GM18526 (cell line): ENCODE results near the gene DTNB.

Experiments
- POLR2A ChIP-seq: IDR thresholded peaks from 3 replicates; pipeline ENCODE4 v1.6.1; 2011; ENCODE audit not compliant: insufficient read length; ENCODE audit errors: extremely low read depth

DTNB gene

DNA sequence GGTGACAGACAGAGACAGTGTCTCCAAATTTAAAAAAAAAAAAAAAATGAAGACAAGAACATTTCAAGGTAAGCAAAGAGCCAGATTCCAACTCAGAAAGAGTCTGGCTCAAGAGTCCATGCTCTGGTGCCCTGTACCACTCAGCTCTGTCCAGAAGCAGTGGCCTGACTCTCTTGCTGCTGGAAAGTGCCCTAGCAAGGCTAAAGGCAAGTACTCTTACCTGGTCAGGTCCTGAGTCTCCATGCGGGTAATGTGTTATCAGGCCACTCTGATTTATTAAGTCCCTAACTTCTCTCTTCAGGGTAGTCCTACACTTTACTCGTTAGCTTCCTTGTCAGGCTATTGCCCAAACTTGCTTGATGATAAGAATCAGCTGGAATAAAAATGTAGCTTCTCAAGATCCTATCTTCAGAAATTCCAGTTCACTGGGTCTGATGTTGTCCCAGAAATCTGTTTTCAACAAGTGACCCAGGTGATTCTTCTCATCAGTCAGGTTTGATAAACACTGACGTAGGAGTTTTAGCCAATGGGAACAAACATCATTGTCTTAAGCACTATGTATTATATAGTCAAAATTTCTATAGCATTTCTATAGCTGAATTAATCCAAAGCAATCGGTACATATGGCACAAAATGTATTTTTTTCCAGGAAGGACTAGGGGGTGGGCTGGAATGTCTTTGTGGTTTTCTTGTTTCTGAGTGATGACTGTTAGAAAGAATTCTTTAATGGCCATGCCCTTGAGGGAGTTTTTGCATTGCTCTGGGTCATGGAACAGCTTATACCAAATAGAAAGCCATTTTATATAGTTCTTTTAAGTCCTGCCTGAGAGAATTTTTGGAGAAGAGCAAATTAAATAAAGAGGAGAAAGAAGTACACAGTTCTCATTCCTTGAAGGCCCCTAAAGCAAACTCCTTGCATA is 191.7 kb downstream of the DTNB start:
- no peak for TF ChIP-seq POLR2A

DNA sequence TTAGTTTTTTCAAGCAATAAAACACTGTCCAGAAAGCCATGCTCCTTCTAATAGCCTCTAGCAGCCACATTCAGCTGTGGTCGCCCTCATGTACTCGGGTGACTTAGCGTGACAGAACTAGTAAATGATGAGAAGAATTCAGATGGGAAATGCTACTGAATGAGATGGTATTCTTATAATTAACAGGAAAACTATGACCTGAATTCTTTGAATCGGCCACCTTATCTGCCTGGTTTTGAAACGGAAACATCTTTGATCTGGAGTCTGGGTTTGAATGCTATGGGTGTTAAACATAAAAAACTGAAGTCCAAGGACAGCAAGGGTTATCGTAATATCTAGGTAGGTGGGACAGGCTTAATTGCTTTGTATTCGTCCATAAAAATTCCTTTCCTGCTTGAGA is 192.8 kb downstream of the DTNB start:
- TF ChIP-seq POLR2A, result no peak

DNA sequence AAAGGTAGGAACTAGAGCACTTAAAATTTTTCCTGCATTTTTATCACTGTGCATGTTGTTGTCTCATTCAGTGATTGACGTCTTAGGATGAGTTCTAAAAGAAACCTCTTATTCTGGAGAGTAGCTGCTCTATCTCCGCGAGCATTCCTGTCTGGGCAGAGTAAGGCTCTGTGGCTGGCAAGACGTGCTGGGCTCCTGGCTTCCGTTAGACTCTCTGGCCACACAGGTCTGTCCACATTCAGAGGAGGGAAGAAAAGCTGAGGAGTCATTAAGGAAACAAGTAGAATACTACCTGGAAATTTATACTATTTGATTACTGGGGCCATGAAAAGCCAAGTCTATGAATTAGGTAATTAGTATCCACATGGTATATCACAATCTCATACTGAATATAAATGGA is 193.6 kb downstream of the DTNB start:
- TF ChIP-seq POLR2A, result no peak

DNA sequence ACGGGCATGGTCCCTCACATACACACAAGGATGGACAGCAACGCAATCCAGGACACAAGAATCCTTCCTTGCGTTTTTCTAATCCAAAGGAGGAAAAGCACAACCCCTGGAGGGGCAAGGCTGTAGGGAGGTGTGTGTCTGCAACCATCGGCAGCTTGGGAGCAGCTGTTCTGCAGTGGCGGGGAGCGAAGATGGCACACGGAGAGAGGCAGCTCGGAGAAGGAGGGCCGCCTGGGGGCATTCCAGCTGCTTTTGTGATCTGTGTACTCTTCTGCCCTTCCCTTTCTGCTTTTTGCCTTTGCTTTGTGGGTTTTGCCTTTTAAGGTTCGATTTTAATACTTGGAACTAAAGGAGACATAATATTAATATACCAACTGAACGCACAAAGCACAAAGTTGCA is 194.6 kb downstream of the DTNB start:
- TF ChIP-seq POLR2A, result no peak

DNA sequence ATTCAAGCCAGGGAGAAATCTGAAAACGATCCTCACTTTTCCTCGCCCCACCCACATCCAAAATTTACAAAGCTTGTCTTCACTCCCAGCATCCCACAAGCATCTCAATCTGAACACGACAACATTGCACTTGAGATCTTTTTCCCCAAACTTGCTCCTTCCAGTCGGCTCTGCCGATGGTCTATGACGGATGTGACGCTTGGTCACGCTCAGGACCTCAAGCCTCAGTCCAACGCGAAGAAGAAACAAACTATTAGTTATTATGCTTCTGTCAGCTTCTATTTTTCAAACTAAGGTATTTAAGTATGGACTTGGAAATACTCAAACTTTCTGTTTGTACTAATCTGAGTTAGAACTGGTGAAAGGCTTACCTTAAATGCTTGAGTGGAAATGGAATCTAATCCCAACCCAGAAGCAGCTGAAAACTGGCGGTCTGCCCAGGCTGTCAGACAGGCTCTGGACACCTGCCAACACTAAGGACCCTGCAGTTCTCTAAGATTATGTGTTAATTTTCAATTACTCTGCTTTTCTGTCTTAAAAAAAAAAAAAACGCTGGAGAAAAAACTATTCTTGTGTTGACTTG is 199.5 kb downstream of the DTNB start:
- no peak for TF ChIP-seq POLR2A

DNA sequence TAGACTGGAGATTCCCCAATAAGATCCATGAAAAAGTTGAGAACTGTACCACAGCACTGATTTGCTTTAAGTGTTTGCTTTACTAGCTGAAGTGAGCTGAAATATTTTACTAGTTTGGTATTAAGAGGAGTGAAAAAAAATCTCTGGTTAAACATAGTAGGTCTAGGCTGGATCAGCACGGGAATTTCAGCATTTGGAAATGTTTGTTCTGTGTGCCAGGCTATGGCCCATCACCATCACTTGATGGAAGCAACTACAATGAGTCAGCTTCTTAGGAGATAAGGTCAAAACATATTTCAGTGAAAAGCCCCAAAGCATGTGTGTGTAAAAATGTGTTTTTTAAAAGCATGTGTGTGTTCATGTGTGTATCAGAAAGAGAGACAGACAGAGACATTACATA is 200.2 kb downstream of the DTNB start:
- TF ChIP-seq POLR2A, result no peak

DNA sequence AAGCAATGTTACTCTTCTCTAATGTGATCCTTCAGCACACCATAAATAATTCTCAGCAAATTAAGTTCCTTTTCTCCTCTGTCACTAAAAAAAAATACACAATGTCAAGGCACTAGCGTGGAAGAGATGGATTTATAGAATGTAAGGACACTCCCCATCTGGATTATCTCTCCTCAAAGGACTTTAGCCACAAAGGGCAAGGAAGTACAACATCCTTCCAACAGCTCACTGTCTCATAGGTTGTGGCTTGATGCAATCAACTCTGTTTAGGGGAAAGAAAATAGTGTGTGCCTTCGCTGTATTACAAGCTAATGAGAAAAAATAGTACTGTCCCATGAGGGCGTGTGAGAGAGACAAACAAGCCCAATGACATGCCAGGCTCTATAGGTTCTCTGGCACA is 202.6 kb downstream of the DTNB start:
- TF ChIP-seq POLR2A, result no peak

DNA sequence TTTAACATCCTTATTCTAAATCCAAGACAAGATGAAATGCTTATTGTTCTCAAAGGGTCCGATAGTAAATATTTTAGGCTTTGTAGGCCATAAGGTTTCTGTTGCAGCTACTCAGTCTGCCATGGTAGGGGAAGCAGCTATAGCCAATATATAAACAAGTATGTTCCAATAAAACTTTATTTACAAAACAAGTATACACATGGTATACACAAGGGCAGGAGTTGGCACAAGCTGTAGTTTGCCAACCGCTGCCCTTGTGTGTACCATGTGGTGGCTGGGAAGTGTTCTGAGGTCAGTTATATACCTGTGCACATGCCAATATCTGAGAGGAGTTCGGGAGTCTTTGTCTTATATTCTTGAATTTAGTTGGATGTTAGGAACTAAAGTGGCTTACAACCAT is 205.6 kb downstream of the DTNB start:
- TF ChIP-seq POLR2A, result no peak

DNA sequence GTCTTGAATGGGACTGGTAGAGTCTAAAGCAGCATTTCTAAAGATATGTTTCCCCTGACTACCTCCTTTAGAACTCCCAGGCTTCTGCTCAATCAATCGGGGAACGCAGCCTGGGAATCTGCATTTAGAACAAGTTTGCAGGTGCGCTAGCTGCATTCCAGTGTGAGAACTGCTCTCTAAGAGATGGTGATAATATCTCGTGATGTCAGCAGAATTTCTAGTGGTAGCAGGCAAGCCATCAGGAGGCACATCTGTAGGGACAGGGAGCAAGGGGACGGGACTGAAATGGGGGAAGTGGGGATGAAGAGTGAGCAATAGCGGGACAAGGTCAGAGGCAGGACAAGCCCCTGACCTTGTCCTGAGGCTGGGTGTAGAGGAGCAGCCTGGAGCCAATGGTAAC is 211.4 kb downstream of the DTNB start:
- no peak for TF ChIP-seq POLR2A

DNA sequence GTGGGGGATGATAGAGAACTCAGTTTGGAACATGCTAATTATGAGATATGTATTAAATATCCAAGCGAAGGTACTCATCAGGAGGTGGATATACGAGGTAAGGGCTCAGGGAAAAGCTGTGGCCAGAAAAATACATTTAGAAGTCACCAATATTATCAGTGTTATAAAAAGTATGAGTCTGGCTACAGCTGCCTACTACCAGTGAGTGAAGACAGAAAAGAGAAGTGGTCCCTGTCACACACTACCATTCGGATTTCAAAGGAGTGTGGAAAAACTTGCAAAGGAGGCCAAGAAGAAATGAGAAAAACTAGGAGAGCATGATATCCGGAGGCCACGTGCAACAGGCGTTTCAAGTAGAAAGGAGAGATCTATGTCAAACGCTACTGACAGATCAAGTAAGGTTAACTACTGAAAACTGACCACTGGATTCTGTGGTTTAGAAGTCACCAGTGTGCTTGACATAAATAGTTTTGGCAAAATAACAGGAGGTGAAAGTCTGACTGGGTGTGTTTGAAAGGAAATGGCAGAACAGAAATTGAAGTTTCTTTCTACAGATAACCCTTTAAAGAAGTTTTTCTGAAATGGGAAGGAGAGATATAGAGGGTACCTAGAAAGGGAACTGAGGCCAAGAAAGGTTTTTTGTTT is 213.0 kb downstream of the DTNB start:
- TF ChIP-seq POLR2A, result no peak

DNA sequence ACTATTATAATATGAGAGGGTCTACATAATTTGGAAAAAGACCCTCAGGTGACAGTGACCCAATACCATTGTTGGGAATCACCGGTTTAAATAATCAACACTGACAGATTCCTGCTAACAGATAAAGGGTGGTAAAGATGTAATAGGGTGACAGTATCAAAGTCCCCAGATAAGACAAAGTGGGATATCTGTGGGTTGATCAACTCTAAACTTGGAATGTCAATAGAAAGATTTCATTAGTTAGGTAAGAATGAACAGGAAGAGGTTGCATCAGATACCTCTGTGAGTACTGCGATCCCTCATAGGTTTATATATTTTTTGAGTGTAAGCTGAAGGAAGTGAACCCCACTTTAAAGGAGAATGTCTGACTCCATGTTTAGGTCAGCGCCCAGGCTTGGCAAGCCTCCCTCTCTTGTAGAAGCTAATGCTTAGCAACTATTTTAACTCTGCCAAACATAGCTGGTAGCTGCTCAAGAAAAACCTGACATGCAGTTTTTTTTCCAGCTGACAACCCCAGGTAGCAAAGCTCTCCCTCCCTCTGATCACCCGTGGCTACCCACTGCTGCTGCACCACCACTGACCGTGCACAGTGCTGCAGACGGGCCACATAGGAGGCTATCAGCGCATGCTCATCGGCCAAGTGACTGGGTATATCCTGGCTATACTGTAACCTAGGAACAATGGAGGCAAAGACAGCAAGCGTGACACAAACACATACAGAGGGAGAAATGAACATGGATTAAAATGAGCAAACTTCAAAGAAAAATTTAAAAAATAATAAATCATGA is 218.4 kb downstream of the DTNB start:
- TF ChIP-seq POLR2A, result no peak

DNA sequence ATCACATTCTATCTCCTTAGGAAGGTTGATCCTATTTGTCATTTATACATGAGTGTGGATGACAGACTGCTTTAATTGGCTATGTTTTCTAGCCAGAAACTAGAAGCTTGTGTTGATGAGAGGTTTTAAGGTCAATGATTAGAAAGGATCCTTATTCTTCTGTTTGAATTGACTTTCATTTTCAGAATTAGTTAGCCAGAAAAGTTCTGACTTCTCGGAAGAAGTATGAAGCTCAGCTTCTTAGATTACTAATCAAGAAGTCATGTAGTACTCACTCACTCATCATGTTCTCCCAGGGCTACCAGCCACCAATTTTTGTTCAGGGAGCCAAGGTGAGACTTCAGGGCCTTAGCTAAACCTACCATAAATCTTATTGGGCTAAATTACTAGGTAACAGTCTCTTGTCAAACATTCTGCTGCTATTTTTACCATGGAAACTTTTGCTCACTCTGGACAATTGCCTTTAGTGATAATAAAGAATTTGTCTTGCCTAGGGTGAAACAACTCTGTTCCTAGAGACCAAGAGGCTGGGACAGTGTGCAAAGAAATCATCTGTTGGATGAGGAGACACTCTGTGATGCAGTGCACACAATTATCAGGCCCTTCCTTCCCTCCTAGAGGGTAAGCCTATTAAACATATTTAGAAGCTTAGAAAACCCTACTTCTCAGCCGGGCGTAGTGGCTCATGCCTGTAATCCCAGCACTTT is 220.0 kb downstream of the DTNB start:
- no peak for TF ChIP-seq POLR2A

DNA sequence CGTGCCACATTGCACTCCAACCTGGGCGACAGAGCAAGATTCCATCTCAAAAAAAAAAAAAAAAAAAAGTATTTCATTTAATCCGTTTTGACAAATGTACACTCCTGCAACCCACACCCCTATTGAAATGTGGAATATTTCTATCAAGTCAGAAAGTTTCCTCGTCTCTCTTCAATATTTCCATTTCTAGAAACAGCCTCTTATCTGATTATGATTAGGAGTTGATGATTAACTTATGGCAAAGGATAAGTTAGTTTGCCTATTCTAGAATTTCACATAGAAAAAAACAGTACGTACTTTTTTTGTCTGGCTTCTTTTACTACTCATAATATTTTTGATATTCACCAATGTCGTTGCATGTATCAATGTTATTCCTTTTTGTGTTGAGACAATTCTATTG is 224.6 kb downstream of the DTNB start:
- no peak for TF ChIP-seq POLR2A

DNA sequence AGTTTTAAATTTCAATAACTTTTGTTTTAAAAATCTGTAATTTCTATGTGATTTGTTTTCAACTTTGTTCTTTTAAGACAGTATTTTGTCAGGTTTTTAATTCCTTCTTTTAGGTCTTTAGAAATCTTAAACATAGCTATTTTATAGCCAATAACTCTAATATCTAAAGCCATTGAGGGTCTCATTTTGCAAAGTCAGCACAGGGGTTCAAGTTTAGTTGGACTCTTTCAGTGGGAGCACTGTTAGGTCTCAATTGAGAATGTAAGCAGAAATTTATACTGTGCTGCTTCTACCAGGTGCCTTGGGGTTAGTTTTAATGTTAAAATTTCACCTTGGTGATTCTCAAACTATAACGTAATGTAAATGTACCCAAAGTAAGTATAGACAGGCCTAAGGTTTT is 226.4 kb downstream of the DTNB start:
- TF ChIP-seq POLR2A, result no peak

DNA sequence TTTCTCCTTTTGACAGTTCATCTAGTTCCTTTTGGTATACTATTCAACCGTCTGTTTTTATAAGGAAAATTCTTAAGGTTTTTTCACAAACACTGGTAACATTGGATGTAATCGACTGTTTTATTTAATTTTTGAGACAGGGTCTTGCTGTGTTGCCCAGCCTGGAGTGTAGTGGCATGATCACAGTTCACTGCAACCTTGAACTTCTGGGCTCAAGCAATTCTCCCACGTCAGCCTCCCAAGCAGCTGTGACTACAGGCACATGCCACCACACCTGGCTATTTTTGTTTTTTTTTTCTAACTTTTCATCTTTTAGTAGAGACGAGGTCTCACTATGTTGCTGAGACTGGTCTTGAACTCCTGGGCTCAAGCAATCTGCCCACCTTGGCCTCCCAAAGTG is 227.3 kb downstream of the DTNB start:
- no peak for TF ChIP-seq POLR2A

DNA sequence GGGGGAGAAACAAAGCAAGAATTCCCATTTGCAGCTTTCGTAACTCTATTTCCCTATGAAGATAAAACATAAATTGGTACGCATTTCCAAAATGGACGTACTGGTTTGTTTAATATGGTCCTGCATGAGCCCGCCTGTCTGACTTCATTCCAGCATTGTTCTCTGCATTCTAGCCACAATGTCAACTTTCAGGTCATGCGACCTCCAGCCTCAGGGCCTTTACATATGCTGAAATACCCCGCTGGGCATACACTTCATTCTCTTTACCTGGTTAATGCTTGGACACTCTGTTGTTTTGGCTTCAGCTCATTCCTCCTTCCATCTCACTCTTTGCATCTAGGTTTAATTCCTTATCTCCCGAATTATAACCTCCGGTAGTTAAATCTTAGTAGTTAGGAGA is 227.9 kb downstream of the DTNB start:
- TF ChIP-seq POLR2A, result no peak
